ENCODE data around the gene BACH2. TPM values are rescaled to one million over a fixed set of nuclear protein-coding genes. Genes with fewer than 3 reads are reported as not detected.

The BACH2 gene
- total RNA-seq, 4 donors from 2014 or later, result 4.2 to 9.8 (median 5.8) TPM

- Histone ChIP-seq H3K9me3 (no peaks in the 10 kb centered on the region), H3K27me3 (no peaks in the 10 kb centered on the region), H3K4me3 (no peak overlapping the region), H3K36me3 (peaks cover 2 to 4% (median 3%) of the 10 kb centered on the region in 4 donors), H3K4me1 (no peaks in the 10 kb centered on the region), H3K27ac (replicated peaks in 1 of 4) (no peak overlapping the region)
- intact Hi-C loops (cut with DNase I), result no loop called here
- no peak for DNase-seq (ENCODE audit: extremely low spot score)
- 98% methylated on average over 4 of the region's 4 CpGs for WGBS
- TF ChIP-seq POLR2A (IDR thresholded peaks at IDR 0.05; ENCODE audit: low read depth), result no peak
- TF ChIP-seq CTCF (IDR thresholded peaks at IDR 0.05), result no peak
- no peak for TF ChIP-seq EP300 (IDR thresholded peaks at IDR 0.05)
- no peak for TF ChIP-seq POLR2AphosphoS5 (IDR thresholded peaks at IDR 0.05)
Observed at GRCh38 chr6:89956182-89956581, 340.5 kb downstream of the BACH2 start.

DNA sequence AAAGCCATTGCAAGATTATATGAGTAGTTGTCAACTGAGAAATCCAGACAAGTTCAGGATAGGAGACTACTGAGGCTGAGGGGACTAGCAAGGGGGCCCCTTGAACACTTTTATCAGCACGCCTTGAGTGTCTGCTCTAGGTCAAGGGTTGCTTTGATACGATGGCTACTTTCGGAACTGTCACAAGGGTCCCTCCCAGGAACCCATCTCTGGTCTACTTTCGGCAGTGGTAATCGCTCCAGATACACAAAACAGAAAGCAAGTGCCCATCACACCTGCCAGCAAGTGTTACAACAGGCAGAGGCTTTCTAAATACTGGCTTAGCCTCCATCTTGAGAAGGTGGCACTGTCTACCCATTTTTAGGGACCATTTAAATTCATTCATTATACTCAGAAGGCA is 341.3 kb downstream of the BACH2 start:
- no peaks in the 10 kb centered on the region for H3K9me3 ChIP-seq
- intact Hi-C loops (cut with DNase I), result no loop called here
- no peak overlapping the region for H3K27ac ChIP-seq (replicated peaks in 1 of 4)
- no peak for DNase-seq (ENCODE audit: extremely low spot score)
- H3K4me1 ChIP-seq, result no peaks in the 10 kb centered on the region
- H3K36me3 ChIP-seq, result peaks cover 8 to 12% (median 11%) of the 10 kb centered on the region in 4 donors
- no peaks in the 10 kb centered on the region for H3K27me3 ChIP-seq
- WGBS, result 92% methylated on average over 5 of the region's 5 CpGs
- TF ChIP-seq EP300 (IDR thresholded peaks at IDR 0.05) (no peak), CTCF (IDR thresholded peaks at IDR 0.05) (no peak), POLR2A (IDR thresholded peaks at IDR 0.05; ENCODE audit: low read depth) (no peak), POLR2AphosphoS5 (IDR thresholded peaks at IDR 0.05) (no peak)
- H3K4me3 ChIP-seq, result no peak overlapping the region

DNA sequence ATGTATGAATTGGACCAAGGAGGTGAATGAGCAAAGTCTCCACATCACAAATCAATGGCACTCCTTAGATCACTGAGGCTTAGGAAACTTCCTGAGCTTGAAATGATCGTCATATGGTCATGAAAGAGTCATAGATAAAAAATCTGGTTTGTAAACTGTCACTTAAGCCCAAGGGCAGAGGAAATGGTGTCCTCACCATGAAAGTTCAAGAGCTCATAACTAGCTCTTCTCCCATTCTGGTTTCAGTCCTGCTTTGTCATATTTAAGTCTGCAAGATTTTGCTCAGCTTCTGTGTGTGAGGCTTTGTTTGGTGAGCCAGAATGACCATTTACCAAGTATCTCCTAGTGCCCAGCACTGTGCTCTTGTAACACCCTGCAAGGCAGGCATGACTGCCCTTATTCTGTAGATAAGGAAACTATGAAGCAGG is 341.9 kb downstream of the BACH2 start:
- intact Hi-C loops (cut with DNase I), result no loop called here
- 90% methylated on average over 1 of the region's 1 CpG for WGBS

DNA sequence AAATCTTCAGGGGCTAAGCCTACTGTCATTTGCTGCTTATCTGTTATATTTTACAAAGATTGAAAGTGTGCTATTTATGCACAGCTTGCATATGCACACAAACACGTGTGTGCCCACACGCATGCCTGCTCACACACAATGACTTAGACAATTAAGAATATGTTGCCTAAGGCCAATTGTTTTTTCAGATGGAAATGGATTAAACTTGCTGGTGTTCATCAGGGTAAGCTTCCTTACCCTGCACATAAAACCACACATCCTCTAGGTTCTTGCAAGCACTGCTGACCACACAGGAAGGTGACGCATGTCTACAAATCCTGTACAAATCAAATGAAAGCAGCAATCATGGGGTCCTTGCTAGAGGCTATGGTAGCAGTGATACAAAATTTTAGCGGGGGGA is 344.0 kb downstream of the BACH2 start:
- Histone ChIP-seq H3K4me3 (no peak overlapping the region), H3K27ac (replicated peaks in 1 of 4) (no peak overlapping the region), H3K9me3 (no peaks in the 10 kb centered on the region), H3K4me1 (no peaks in the 10 kb centered on the region), H3K36me3 (peaks cover 9 to 24% (median 17%) of the 10 kb centered on the region in 4 donors), H3K27me3 (no peaks in the 10 kb centered on the region)
- intact Hi-C loops (cut with DNase I), result no loop called here
- DNase-seq (ENCODE audit: extremely low spot score), result no peak
- TF ChIP-seq POLR2AphosphoS5 (IDR thresholded peaks at IDR 0.05) (no peak), EP300 (IDR thresholded peaks at IDR 0.05) (no peak), CTCF (IDR thresholded peaks at IDR 0.05) (no peak), POLR2A (IDR thresholded peaks at IDR 0.05; ENCODE audit: low read depth) (no peak)
- WGBS, result 65% methylated on average over 4 of the region's 4 CpGs

More for the DNA sequence above, 341.9 kb downstream of the BACH2 start:
- Histone ChIP-seq H3K4me3 (no peak overlapping the region), H3K9me3 (no peaks in the 10 kb centered on the region), H3K36me3 (peaks cover 9 to 18% (median 15%) of the 10 kb centered on the region in 4 donors), H3K27me3 (no peaks in the 10 kb centered on the region), H3K4me1 (no peaks in the 10 kb centered on the region), H3K27ac (replicated peaks in 1 of 4) (no peak overlapping the region)
- DNase-seq (ENCODE audit: extremely low spot score), result no peak
- TF ChIP-seq POLR2AphosphoS5 (IDR thresholded peaks at IDR 0.05) (no peak), POLR2A (IDR thresholded peaks at IDR 0.05; ENCODE audit: low read depth) (no peak), EP300 (IDR thresholded peaks at IDR 0.05) (no peak), CTCF (IDR thresholded peaks at IDR 0.05) (no peak)

- DNase-seq (ENCODE audit: extremely low spot score), result no peak
- no peaks in the 10 kb centered on the region for H3K9me3 ChIP-seq
- intact Hi-C loops (cut with DNase I), result no loop called here
- no peak overlapping the region for H3K4me3 ChIP-seq
- no peaks in the 10 kb centered on the region for H3K4me1 ChIP-seq
- TF ChIP-seq EP300 (IDR thresholded peaks at IDR 0.05) (no peak), POLR2A (IDR thresholded peaks at IDR 0.05; ENCODE audit: low read depth) (no peak), POLR2AphosphoS5 (IDR thresholded peaks at IDR 0.05) (no peak), CTCF (IDR thresholded peaks at IDR 0.05) (no peak)
- 54% methylated on average over 6 of the region's 6 CpGs for WGBS
- peaks cover 9 to 24% (median 17%) of the 10 kb centered on the region in 4 donors for H3K36me3 ChIP-seq
- no peaks in the 10 kb centered on the region for H3K27me3 ChIP-seq
- no peak overlapping the region for H3K27ac ChIP-seq (replicated peaks in 1 of 4)
Observed at GRCh38 chr6:89952105-89952671, 344.5 kb downstream of the BACH2 start.
